ENCODE data around the gene CAV1.

CAV1 gene

GRCh38 chr7:116560021-116560970 is 35.5 kb downstream of the CAV1 start:
- no peak for DNase-seq

DNA sequence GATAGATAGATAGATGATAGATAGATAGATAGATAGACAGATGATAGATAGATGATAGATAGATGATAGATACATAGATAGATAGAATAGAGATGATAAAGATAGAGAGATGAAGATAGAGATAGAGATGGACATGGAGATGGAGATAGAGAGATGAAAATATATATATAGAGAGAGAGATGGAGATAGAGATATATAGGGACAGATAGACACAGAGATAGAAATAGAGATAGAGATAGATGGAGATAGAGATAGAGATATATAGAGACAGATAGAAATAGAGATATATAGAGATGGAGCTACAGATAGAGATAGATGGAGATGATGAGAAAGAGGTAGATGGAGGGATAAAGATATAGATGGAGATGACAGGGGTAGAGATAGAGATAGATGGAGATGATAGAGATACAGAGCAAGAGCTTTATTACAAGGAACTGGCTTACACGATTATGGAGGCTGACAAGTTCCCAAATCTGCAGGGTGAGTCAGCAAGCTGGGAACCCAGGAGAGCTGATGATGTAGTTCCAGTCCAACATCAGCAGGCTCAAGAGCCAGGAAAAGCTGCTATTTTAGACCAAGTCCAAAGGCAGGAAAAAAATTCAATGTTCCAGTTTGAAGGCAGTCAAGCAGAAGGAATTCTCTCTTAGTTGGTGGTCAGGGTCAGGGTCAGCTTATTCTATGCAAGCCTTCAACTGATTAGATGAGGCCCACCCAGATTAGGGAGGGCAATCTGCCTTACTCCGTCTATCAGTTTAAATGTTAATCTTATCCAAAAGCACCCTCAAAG is 37.1 kb downstream of the CAV1 start:
- DNase-seq, result no peak

DNA sequence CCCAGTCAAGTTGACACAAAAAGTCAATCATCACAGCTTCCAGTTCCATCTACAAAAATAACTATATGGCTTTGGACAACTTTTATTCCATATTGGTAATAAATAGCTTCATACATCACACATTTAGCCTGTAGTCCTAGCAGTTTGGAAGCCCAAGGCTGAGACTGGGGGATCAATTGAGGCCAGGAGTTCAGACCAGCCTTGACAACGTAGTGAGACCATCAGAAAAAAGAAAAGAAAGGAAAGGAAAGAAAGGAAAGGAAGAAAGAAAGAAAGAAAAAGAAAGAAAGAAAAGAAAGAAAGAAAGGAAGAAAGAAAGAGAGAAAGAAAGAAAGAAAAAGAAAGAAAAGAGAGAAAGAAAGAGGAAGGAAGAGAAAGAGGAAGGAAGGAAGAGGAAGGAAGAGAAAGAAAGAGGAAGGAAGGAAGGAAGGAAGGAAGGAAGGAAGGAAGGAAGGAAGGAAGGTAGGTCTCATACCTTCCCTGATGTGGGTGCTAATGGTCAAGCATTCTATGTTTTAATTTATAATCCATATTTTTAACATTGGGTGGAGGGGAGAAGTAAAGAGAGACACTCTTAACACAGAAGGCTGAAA is 37.8 kb downstream of the CAV1 start:
- no peak for DNase-seq

DNA sequence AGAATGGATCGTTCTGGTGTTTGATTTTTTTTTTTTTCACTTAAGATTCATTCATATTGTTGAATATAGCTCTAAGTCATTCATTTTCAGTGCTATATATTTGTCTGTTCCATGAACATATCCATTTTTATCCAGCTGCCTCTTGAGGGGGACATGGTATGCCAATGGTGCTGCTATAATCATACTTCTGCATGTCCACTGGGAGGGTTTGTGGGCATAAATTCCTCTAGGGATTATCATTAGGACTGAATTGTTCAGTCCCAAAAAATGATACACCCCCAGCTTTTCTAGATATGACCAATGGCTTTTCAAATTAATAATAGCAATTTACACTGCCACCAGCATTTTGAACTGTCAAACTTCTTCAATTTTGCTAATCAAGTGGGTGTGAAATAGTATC is 41.1 kb downstream of the CAV1 start:
- no peak for DNase-seq

DNA sequence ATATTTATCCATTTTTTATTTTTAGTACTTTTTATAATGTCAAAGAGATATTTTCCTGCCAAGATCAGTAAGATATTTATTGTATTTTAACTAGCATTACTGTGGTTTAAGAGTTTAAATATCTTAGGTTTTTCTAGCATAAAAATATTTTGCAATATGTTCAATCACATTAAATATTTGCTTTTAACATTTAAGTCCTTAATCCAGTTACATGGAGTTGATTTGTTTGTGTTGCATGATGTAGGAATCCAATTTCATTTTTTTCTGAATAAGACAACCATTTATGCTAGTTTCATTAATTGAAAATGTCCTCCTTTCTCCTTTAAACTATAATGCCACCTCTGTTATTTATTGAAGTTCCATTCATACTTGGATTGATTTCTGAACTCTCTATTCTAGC is 41.8 kb downstream of the CAV1 start:
- DNase-seq, result no peak

DNA sequence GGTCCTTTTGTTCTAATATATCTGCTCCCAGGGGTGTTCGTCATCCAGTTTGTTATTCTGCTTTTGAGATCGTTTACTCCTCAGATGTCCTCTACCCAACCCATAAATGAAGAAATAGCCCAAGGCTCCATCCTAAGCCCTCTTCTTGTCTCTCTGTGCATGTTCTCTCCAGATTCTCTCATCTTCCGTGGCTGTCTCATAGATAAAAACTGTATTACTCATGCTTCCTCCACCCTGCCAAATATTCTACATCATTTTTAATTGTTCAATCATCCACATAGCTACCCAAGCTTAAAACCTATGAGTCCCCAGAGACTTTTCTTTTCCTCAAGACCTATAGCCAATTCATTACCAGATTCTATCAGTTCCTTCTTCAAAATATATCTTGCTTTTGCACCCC is 44.9 kb downstream of the CAV1 start:
- DNase-seq, result no peak

GRCh38 chr7:116570306-116570705 is 45.5 kb downstream of the CAV1 start:
- DNase-seq, result no peak

DNA sequence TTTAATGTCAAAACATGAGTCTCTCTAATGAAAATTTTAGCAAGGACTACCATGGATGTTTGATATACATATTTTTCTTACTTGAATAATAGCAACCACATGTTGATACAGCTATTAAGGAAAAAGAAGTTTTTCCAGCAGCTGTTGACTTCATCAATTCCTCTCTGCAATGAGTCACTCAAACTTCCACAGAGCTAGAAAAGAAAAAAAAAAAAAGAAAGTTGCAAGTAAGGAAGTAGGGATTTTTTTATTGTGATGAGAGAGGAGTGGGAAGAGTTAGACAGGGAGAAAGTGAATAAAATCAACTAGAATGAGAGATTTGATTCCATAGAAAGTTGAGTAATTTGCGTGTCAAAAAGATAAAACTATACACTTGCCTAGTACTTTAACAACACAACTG is 46.2 kb downstream of the CAV1 start:
- DNase-seq, result no peak

DNA sequence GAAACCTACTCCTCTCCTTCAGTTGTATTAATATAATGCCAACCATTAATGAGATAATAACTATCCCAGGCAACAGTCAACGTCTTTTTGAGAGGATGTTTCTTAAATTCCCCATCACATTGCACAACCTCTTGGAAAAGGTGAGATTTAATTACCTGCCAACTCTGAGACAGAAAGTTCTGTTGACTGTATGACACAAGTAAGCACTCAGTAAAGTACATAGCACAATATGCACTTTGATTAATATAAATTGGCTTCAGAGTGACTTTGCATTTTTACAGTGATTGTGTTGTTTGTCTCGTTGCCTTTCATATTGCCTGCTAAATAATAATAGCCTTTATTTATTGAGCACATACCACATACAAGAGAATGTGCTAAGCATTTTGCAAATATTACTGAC is 46.7 kb downstream of the CAV1 start:
- no peak for DNase-seq

DNA sequence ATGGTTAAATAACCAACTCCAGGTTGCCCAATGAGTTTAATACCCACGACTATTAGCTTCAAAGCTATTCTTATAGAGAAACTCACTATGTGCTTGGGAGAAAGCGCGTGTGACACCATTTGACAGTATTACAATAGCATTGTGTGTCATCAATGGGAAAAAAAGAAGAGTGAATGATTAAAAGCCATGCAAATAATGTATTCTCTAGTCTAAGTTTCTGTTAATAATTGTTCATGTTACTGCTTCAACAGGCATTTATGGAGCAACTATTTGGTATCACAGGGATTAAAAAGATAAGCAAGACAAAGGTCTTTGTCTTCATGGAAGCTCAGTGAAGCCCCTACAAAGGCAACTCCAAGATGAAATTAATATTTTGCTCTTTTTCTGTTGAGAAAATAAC is 47.2 kb downstream of the CAV1 start:
- no peak for DNase-seq

- DNase-seq, result no peak
Measured at GRCh38 chr7:116573541-116573940, 48.7 kb downstream of the CAV1 start.

GRCh38 chr7:116574025-116574822 is 49.4 kb downstream of the CAV1 start:
- DNase-seq, result no peak

DNA sequence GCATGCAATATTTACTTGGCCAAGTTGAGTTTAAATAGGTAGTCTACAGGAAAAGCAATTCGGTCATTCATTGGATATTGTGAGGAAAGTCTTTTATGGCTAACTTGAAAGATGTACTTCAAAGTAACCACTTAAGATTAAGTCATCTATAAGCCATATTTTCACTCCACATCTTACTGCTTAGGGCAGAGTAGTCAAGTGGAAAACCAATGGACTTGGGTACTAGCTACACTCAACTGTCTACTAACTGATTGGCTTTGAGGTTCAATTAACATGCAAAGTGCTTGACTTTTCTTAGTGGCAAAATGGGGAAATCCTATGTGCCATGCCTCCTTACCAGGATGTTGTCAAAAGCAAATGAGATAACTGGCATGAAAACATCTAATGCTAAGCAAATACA is 51.0 kb downstream of the CAV1 start:
- DNase-seq, result no peak

DNA sequence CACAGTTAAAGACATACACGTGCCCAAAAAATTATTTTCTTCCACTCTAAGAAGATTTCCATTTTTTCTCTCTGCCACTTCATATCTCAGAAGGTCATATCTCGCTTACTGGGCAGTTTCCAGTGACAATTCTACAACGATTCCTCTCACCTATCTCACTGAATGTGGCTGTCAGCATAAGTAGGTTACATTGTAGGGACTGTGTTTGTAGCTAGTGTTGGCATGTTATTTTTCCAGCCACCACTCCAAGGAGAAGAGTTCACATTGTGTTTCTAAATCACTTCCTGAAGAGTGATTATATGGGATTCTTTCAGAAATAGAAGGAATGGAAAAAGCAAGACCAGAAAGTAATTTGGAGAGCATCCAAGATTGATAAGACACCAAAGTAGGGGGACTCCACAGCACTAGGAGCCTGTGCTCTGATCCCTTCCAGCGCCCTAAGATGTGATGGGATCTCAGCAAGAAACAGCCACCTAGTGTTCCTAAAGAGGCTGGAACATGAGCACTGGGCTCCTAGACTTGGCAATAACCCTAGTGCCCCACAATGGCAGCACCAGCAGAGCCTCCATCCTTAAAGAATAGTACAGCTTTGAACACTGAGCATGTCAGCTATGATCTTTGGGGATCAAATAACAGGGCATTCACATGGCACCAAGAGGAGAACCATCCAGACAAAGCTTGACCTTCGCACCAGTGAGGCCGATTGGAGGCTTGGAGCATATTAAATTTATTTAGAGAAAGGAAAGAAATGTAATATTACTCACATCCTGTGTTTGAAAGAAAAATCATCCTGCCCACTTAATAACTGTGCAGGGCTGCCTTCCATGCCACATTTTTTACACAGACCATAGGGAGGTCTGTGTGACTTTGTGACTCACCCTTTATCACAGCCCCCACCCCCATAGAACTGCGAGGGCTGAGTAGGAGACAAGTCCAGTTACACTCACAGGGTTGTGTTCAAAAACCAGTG is 51.8 kb downstream of the CAV1 start:
- no peak for DNase-seq

DNA sequence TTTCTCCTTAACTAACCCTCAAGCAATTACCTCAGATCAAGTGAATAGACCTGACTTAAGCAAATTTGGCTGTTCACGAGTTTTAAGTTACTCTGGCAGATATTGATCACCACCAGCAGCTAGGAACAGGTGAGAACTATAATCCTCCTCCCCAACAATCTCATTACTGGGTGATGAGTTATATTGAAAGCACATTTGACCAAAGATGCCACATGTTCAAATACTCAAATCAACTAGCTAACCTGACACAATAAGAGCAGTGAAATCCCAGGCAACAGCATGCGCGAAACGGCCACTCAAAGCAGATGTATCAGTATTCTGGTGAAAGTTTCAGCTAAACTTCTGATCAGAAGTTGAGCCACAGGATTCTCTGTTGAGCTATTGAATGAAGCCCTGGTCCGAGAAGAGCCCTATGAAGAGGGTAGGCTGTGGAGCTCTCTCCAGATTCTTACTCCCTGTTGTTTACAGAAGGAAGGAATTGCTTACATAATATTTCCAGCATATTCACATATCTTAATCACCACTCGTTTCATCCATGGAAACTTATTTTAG is 52.6 kb downstream of the CAV1 start:
- DNase-seq, result peak in 1 of 5 experiments; percentile 64

DNA sequence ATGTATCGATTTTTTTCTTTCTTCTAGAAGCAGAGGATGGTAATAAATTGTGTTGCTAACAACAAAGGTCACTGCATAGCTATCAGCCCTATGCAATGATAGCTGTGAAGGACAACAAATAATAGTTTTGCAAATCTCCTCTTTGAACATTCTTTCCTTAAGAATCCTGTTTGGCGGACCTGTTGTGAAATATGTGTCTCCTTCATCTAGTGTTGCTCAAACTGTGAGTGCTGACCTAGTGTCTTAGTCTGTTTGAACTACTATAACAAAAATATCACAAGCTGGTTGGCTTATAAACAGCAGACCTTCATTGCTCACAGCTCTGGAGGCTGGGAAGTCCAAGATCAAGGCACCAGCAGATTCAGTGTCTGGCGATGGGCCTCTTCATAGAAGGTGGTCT is 53.7 kb downstream of the CAV1 start:
- DNase-seq, result no peak

GRCh38 chr7:116579322-116579721 is 54.5 kb downstream of the CAV1 start:
- no peak for DNase-seq

GRCh38 chr7:116579835-116580234 is 55.0 kb downstream of the CAV1 start:
- DNase-seq, result no peak

- DNase-seq, result no peak
Measured at GRCh38 chr7:116582164-116582732, 57.4 kb downstream of the CAV1 start.

- DNase-seq, result no peak
Measured at GRCh38 chr7:116582806-116583444, 58.1 kb downstream of the CAV1 start.

All from T-helper 2 cell (primary cell).